HG02588 (cell line): ENCODE data around the gene LY6G5B.

Experiments
- ATAC-seq: cut with Tn5 transposase; IDR thresholded peaks from one replicate; pipeline ENCODE4 v1.9.1; 2021; ENCODE audit warnings: mild to moderate bottlenecking, moderate library complexity; ENCODE audit not compliant: unreplicated experiment

The LY6G5B gene

DNA sequence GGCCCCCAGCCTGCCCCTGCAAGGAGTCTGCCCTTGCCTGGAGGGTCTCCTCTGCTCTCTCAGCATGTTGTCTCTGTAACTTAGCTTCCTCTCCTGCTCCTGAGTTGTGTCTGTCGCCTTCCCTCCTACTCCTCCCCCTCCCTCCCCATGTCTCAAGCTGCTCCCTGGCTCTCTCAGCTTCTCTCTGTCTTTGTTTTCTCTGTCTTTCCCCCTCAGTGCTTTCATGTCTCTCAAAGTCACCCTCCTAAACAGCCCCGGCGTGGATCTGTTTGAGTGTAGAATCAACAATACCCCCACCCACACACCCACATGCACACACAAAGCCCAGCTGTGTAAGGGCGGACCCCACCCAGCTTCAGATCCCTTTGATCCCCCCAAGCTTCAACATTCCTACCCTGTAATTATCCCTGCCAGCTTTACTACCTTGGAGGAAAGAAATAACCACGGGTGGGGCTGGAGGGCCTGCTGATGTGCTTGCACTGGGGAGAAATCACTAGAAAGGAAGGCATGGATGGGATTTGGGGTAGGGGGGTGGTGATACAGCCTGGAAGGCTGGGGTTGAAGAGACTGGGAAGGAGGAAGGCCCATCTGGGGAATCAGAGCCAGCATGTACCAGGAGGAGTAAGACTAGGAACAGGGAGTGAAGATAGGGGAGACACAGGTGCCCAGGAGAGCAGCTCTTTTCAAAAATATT lies 44.4 kb downstream of the LY6G5B start:
- ATAC-seq = no peak

DNA sequence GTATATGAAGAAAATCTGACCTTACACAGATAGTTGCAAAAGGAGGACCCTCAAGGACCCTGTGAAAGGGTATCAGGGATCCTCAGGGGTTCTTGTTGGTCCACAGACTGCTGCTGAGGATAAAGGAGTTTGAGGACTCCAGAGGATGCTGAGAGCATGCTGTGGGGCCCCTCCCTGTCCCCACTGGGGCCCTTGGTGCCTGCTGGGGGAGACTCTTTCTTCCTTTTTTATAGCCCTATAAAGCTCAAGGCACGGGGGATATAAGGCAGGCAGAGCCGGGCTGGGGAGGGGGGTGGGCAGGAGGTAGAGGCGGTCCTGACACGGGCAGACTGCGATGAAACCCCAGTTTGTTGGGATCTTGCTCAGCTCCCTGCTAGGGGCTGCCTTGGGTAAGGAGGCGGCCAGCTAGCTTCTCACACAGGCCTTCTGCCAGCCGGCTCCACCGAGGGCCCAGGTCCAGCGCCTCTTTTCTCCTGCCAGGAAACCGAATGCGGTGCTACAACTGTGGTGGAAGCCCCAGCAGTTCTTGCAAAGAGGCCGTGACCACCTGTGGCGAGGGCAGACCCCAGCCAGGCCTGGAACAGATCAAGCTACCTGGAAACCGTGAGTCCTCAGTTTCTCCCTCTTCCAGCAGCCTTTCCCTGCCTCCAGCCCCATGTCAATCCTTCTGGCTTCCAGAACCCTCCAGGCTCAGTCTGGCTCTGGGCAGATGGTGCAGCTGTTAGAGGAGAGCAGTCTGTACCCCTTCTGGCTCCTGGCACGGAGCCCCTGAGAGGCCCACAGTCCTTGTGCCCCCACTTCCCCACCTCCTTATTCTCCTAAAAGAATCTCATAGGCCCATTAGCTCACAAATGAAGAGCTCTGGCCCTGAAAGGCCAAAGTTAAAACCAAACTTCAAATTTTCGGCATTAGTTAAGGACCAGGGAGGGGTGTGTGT lies 45.5 kb downstream of the LY6G5B start, which contains the start of gene LY6G6D:
Gene LY6G6D, plus strand, starts transcription at position 327 of the 937 bp plus-strand sequence. Its CDS starts 8 bp downstream, at position 335.
- ATAC-seq = no peak

DNA sequence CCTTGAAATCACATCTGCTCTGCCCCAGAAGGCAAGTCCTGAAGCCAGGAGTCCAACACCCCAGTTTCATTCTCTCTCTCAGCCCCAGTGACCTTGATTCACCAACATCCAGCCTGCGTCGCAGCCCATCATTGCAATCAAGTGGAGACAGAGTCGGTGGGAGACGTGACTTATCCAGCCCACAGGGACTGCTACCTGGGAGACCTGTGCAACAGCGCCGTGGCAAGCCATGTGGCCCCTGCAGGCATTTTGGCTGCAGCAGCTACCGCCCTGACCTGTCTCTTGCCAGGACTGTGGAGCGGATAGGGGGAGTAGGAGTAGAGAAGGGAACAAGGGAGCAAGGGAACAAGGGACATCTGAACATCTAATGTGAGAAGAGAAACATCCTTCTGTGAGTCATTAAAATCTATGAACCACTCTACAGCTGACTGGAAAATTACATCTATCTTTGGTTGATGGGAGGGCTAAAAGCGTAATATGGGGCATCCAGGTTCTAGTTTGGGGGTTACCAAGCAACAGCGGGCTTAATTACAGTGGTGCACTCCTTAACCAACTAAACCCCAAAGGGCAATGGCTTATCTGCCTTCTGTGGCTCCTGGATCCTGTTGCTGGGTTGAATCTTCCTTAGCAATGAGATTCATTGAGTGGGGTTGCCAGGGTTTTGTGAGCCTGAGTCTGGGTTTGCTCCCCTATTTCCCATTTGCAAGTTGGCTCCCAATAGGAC lies 47.9 kb downstream of the LY6G5B start:
- no peak for ATAC-seq

DNA sequence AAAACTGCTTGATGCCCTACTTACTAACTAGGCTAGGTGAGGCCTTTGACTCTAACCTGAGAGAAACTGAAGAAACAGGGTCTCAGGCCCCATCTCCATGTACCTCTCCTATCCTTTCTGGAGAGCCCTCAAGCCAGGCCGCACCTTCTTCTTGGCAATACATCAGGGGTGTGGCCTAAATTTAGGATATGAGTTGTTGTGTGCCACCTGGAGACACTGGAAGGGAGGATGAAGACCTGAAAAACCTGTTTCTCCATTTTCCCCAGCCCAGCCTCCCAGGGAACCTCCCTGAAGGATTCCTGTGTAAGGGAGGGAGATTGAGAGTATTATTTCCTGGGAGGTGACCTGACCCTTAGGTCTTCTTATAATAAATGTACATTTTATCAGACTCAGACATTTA lies 48.5 kb downstream of the LY6G5B start:
- ATAC-seq = no peak

- no peak for ATAC-seq
Observed at GRCh38 chr6:31719001-31719400, 49.2 kb downstream of the LY6G5B start.

- no peak for ATAC-seq
Observed at GRCh38 chr6:31720196-31720770, 50.5 kb downstream of the LY6G5B start.

DNA sequence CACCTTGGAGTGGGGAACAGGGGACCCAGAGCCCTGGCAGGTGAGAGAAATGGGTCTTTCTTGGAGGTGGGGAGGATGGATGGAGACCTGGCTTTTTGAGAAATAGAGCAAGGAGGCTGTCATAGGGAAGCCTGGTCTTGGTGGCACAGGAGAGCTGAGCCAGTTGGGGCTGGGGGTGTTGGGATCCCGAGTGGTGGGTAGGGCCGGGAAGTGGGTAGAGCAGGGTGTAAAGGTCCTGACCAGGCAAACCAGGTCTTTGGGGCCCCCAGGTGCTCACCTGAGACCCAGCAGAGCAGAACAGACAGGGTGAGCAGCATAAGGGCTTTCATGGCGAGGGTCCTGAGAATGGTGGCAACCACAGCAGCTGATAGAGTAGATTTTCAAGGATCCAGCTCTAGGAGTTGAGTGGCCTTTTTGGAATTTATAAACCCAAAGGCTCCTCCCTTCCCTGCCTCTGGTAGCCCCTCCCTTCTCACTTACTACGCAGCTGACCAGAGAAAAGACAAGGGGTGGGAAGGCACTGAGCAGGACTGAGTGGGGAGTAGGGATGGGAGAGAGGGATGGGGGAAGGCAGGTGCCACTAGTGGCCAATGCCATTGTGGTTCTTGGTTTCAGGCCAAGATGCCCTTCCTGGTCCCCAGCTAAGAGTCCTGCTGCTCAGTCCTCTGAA lies 51.7 kb downstream of the LY6G5B start, which contains the start of gene LY6G6C:
Gene LY6G6C, minus strand, starts transcription at position 396 of the 670 bp plus-strand sequence. Its CDS starts 67 bp downstream, at position 329.
- ATAC-seq = no peak

DNA sequence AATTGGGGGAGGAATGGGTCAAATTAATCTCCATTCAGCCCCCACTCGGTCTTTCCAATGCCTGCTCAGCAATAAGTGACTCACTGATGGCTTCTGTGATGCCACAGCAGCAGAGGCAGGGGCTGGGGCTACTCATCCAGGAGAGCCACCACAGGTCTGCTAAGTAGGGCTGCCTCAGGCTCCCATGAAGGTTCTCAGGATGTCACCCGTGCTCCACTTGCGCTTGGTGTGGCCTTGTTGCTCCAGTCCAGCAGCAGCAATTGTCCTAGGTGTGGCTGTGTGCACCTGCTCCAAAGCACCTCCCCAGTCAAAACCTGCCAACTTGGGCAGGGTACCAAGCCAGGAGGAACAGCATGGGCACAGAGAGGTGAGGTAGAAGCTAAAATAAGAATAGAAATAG lies 52.4 kb downstream of the LY6G5B start:
- ATAC-seq = no peak
